Measurements from ENCODE around the gene NRG4. TPM values are rescaled to one million over a fixed set of nuclear protein-coding genes. Genes with fewer than 3 reads are reported as not detected.
"Not testable (repeated sequence)": the region's sequence is repeated elsewhere in the genome, so short reads cannot be mapped to it uniquely, and the experiment has no call there.

NRG4 gene
- total RNA-seq, 1 donor from 2014 or later, result not detected

GRCh38 chr15:76033438-76033837, 21.2 kb upstream of the NRG4 start:
- no peak for DNase-seq (ENCODE audit: low read depth)
- H3K36me3 ChIP-seq (ENCODE audit: control insufficient read depth, insufficient read depth, low read length), result no peaks in the 10 kb centered on the region
- TF ChIP-seq CTCF (IDR thresholded peaks at IDR 0.05; ENCODE audit: insufficient read depth, low read length, severe bottlenecking), result no peak
- FAIRE-seq, result no peak
- no peaks in the 10 kb centered on the region for H3K27me3 ChIP-seq (ENCODE audit: control insufficient read depth, insufficient read depth, low read length)
- no peak overlapping the region for H3K4me3 ChIP-seq (ENCODE audit: low read depth, low read length)

GRCh38 chr15:76032046-76032445, 19.8 kb upstream of the NRG4 start:
- H3K36me3 ChIP-seq (ENCODE audit: control insufficient read depth, insufficient read depth, low read length), result no peaks in the 10 kb centered on the region
- TF ChIP-seq CTCF (IDR thresholded peaks at IDR 0.05; ENCODE audit: insufficient read depth, low read length, severe bottlenecking), result no peak
- no peak for FAIRE-seq
- no peak overlapping the region for H3K4me3 ChIP-seq (ENCODE audit: low read depth, low read length)
- no peak for DNase-seq (ENCODE audit: low read depth)
- H3K27me3 ChIP-seq (ENCODE audit: control insufficient read depth, insufficient read depth, low read length), result no peaks in the 10 kb centered on the region

GRCh38 chr15:76024021-76024768, 12.0 kb upstream of the NRG4 start:
- no peak for DNase-seq (ENCODE audit: low read depth)
- no peak for FAIRE-seq
- Histone ChIP-seq H3K36me3 (ENCODE audit: control insufficient read depth, insufficient read depth, low read length) (no peaks in the 10 kb centered on the region), H3K27me3 (ENCODE audit: control insufficient read depth, insufficient read depth, low read length) (no peaks in the 10 kb centered on the region), H3K4me3 (ENCODE audit: low read depth, low read length) (no peak overlapping the region)
- no peak for TF ChIP-seq CTCF (IDR thresholded peaks at IDR 0.05; ENCODE audit: insufficient read depth, low read length, severe bottlenecking)

- DNase-seq (ENCODE audit: low read depth); H3K36me3 ChIP-seq (ENCODE audit: control insufficient read depth, insufficient read depth, low read length); FAIRE-seq; H3K27me3 ChIP-seq (ENCODE audit: control insufficient read depth, insufficient read depth, low read length); H3K4me3 ChIP-seq (ENCODE audit: low read depth, low read length): not testable (repeated sequence)
Measured at GRCh38 chr15:76013470-76013869, 1.2 kb upstream of the NRG4 start.

- FAIRE-seq (no peak), DNase-seq (ENCODE audit: low read depth) (no peak)
- no peak for TF ChIP-seq CTCF (IDR thresholded peaks at IDR 0.05; ENCODE audit: insufficient read depth, low read length, severe bottlenecking)
- H3K27me3 ChIP-seq (ENCODE audit: control insufficient read depth, insufficient read depth, low read length), result no peaks in the 10 kb centered on the region
- no peaks in the 10 kb centered on the region for H3K36me3 ChIP-seq (ENCODE audit: control insufficient read depth, insufficient read depth, low read length)
- no peak overlapping the region for H3K4me3 ChIP-seq (ENCODE audit: low read depth, low read length)
Measured at GRCh38 chr15:76010613-76011012, 1.6 kb downstream of the NRG4 start.

GRCh38 chr15:76006136-76006778, 6.0 kb downstream of the NRG4 start:
- Histone ChIP-seq H3K36me3 (ENCODE audit: control insufficient read depth, insufficient read depth, low read length) (no peaks in the 10 kb centered on the region), H3K27me3 (ENCODE audit: control insufficient read depth, insufficient read depth, low read length) (no peaks in the 10 kb centered on the region), H3K4me3 (ENCODE audit: low read depth, low read length) (no peak overlapping the region)
- peak; percentile 32 for DNase-seq (ENCODE audit: low read depth)
- no peak for TF ChIP-seq CTCF (IDR thresholded peaks at IDR 0.05; ENCODE audit: insufficient read depth, low read length, severe bottlenecking)
- no peak for FAIRE-seq
